Loucy (cell line): ENCODE results near the gene SLC2A1.

Source experiments
- CTCF ChIP-seq: fragments of 200-600 bp; sonication (generic); conservative IDR thresholded peaks from 2 replicates; pipeline ENCODE4 v1.5.1; 2014; ENCODE audit warnings: mild to moderate bottlenecking, antibody characterized with exemption, low read length
- EZH2phosphoT487 ChIP-seq: fragments of 200-600 bp; IDR thresholded peaks from 2 replicates; pipeline ENCODE4 v1.6.1; 2018; ENCODE audit warnings: antibody characterized with exemption, mild to moderate bottlenecking, moderate library complexity, borderline replicate concordance

GRCh38 chr1:42953182-42954180 is 5.2 kb downstream of the SLC2A1 start:
- TF ChIP-seq CTCF (no peak), EZH2phosphoT487 (no peak)
